ENCODE measurements around the gene DENND1A. TPM values are rescaled to one million over a fixed set of nuclear protein-coding genes. Genes with fewer than 3 reads are reported as not detected.

DENND1A gene
- total and polyA plus RNA-seq, 2 experiments from 2014 or later = 13.1 to 28.7 TPM

GRCh38 chr9:123567013-123567412 is 362.9 kb downstream of the DENND1A start (continued):
- no peak for TF ChIP-seq CTCF (conservative IDR thresholded peaks at IDR 0.05; ENCODE audit: low read depth in 2 of 2)

GRCh38 chr9:123564652-123565051 is 365.3 kb downstream of the DENND1A start:
- Histone ChIP-seq H3K36me3 (ENCODE audit: insufficient read depth) (no peaks in the 10 kb centered on the region), H3K79me2 (replicated peaks; ENCODE audit: insufficient read depth) (no peaks in the 10 kb centered on the region), H2AFZ (no peak overlapping the region), H3K27me3 (ENCODE audit: insufficient read depth) (no peaks in the 10 kb centered on the region), H3K4me2 (no peak overlapping the region), H3K4me1 (ENCODE audit: insufficient read depth) (peaks cover 7% of the 10 kb centered on the region; the same call in 1 of the 2 replicates), H4K20me1 (replicated peaks; ENCODE audit: insufficient read depth) (peaks cover 4% of the 10 kb centered on the region), H3K9me2 (ENCODE audit: insufficient read depth) (peaks cover 6% of the 10 kb centered on the region; the same call in 1 of the 2 replicates), H3F3A (replicated peaks; ENCODE audit: low read depth) (no peaks in the 10 kb centered on the region), H3K4me3 (no peak overlapping the region), H3K27ac (ENCODE audit: low read depth) (no peak overlapping the region)
- Mint-ChIP-seq H3K9me3 (no peaks in the 10 kb centered on the region), H3K36me3 (ENCODE audit: low read depth) (no peaks in the 10 kb centered on the region), H3K27me3 (ENCODE audit: insufficient read depth, low read depth, poor library complexity) (peaks cover 7% of the 10 kb centered on the region), H3K4me1 (peaks cover 17% of the 10 kb centered on the region), H3K27ac (no peak overlapping the region), H3K4me3 (no peak overlapping the region)
- no peak for DNase-seq (ENCODE audit: low spot score)
- ATAC-seq = no peak
- TF ChIP-seq ZNF114 (CRISPR knock-in tag; IDR thresholded peaks at IDR 0.05) = no peak
- no peak for TF ChIP-seq CTCF (conservative IDR thresholded peaks at IDR 0.05; ENCODE audit: low read depth in 2 of 2)
- no peak for TF ChIP-seq POLR2AphosphoS5 (IDR thresholded peaks at IDR 0.05; ENCODE audit: low read depth)
- no peak for TF ChIP-seq NANOG (IDR thresholded peaks at IDR 0.05; ENCODE audit: borderline replicate concordance)
- no peak for TF ChIP-seq JUNB (IDR thresholded peaks at IDR 0.05; ENCODE audit: unreplicated experiment)
- TF ChIP-seq ZNF462 (CRISPR knock-in tag; IDR thresholded peaks at IDR 0.05) = no peak
- TF ChIP-seq CREB1 (CRISPR knock-in tag; IDR thresholded peaks at IDR 0.05; ENCODE audit: low read depth) = no peak
- no peak for TF ChIP-seq STAT1 (IDR thresholded peaks at IDR 0.05; ENCODE audit: unreplicated experiment)
- no peak for TF ChIP-seq EZH2 (IDR thresholded peaks at IDR 0.05; ENCODE audit: low read depth, unreplicated experiment)
- TF ChIP-seq REST (IDR thresholded peaks at IDR 0.05; ENCODE audit: unreplicated experiment) = no peak
- TF ChIP-seq ZNF331 (CRISPR knock-in tag; IDR thresholded peaks at IDR 0.05; ENCODE audit: low read depth) = no peak
